GM12892 (cell line): Measurements from ENCODE around the gene SP3.

Experiments
- POLR2A ChIP-seq: IDR thresholded peaks from 2 replicates; pipeline ENCODE4 v1.6.1; 2011; ENCODE audit warnings: low read depth, low read length, control low read depth
- POLR2AphosphoS5 ChIP-seq: IDR thresholded peaks from 2 replicates; pipeline ENCODE4 v1.6.1; 2011; ENCODE audit warnings: low read depth, low read length, control low read depth
- TAF1 ChIP-seq: IDR thresholded peaks from 2 replicates; pipeline ENCODE4 v1.6.1; 2011; ENCODE audit warnings: low read depth, mild to moderate bottlenecking, control low read depth, low read length, borderline replicate concordance

GRCh38 chr2:174013315-174013751 is 48.2 kb upstream of the SP3 start:
- TF ChIP-seq POLR2A: no peak
- no peak for TF ChIP-seq TAF1
- no peak for TF ChIP-seq POLR2AphosphoS5
